Measurements from ENCODE around the gene DDX51.

The DDX51 gene

GRCh38 chr12:132182711-132183365, 38.7 kb upstream of the DDX51 start:
- H3K36me3 ChIP-seq (ENCODE audit: insufficient read depth, low read length), result no peaks in the 10 kb centered on the region
- H3K9ac ChIP-seq (ENCODE audit: low read depth, low read length), result no peak overlapping the region
- no peaks in the 10 kb centered on the region for H3K4me1 ChIP-seq (ENCODE audit: insufficient read depth, low read length)
- no peaks in the 10 kb centered on the region for H3K9me3 ChIP-seq (ENCODE audit: control insufficient read depth, insufficient read depth, low read length)

- no peaks in the 10 kb centered on the region for H3K4me1 ChIP-seq (ENCODE audit: insufficient read depth, low read length)
- H3K9ac ChIP-seq (ENCODE audit: low read depth, low read length), result no peak overlapping the region
- no peaks in the 10 kb centered on the region for H3K9me3 ChIP-seq (ENCODE audit: control insufficient read depth, insufficient read depth, low read length)
Measured at GRCh38 chr12:132182206-132182710, 38.1 kb upstream of the DDX51 start.

GRCh38 chr12:132181570-132182200, 37.6 kb upstream of the DDX51 start:
- H3K36me3 ChIP-seq (ENCODE audit: insufficient read depth, low read length), result no peaks in the 10 kb centered on the region
- H3K9me3 ChIP-seq (ENCODE audit: control insufficient read depth, insufficient read depth, low read length), result no peaks in the 10 kb centered on the region
- no peaks in the 10 kb centered on the region for H3K4me1 ChIP-seq (ENCODE audit: insufficient read depth, low read length)
- no peak overlapping the region for H3K9ac ChIP-seq (ENCODE audit: low read depth, low read length)

More at GRCh38 chr12:132182206-132182710, 38.1 kb upstream of the DDX51 start:
- H3K36me3 ChIP-seq (ENCODE audit: insufficient read depth, low read length), result no peaks in the 10 kb centered on the region

- Histone ChIP-seq H3K9ac (ENCODE audit: low read depth, low read length) (no peak overlapping the region), H3K36me3 (ENCODE audit: insufficient read depth, low read length) (no peaks in the 10 kb centered on the region), H3K9me3 (ENCODE audit: control insufficient read depth, insufficient read depth, low read length) (no peaks in the 10 kb centered on the region), H3K4me1 (ENCODE audit: insufficient read depth, low read length) (no peaks in the 10 kb centered on the region)
Measured at GRCh38 chr12:132180648-132181546, 36.8 kb upstream of the DDX51 start.

GRCh38 chr12:132179431-132180362, 35.6 kb upstream of the DDX51 start:
- Histone ChIP-seq H3K4me1 (ENCODE audit: insufficient read depth, low read length) (no peaks in the 10 kb centered on the region), H3K9ac (ENCODE audit: low read depth, low read length) (no peak overlapping the region), H3K9me3 (ENCODE audit: control insufficient read depth, insufficient read depth, low read length) (no peaks in the 10 kb centered on the region), H3K36me3 (ENCODE audit: insufficient read depth, low read length) (no peaks in the 10 kb centered on the region)

GRCh38 chr12:132178801-132179401, 34.8 kb upstream of the DDX51 start:
- no peaks in the 10 kb centered on the region for H3K4me1 ChIP-seq (ENCODE audit: insufficient read depth, low read length)
- no peaks in the 10 kb centered on the region for H3K36me3 ChIP-seq (ENCODE audit: insufficient read depth, low read length)
- no peak overlapping the region for H3K9ac ChIP-seq (ENCODE audit: low read depth, low read length)
- no peaks in the 10 kb centered on the region for H3K9me3 ChIP-seq (ENCODE audit: control insufficient read depth, insufficient read depth, low read length)

GRCh38 chr12:132178316-132178715, 34.2 kb upstream of the DDX51 start:
- H3K9me3 ChIP-seq (ENCODE audit: control insufficient read depth, insufficient read depth, low read length), result no peaks in the 10 kb centered on the region
- no peak overlapping the region for H3K9ac ChIP-seq (ENCODE audit: low read depth, low read length)
- H3K4me1 ChIP-seq (ENCODE audit: insufficient read depth, low read length), result no peaks in the 10 kb centered on the region
- H3K36me3 ChIP-seq (ENCODE audit: insufficient read depth, low read length), result no peaks in the 10 kb centered on the region

- Histone ChIP-seq H3K9ac (ENCODE audit: low read depth, low read length) (no peak overlapping the region), H3K36me3 (ENCODE audit: insufficient read depth, low read length) (no peaks in the 10 kb centered on the region), H3K9me3 (ENCODE audit: control insufficient read depth, insufficient read depth, low read length) (no peaks in the 10 kb centered on the region), H3K4me1 (ENCODE audit: insufficient read depth, low read length) (no peaks in the 10 kb centered on the region)
Measured at GRCh38 chr12:132176920-132177551, 32.9 kb upstream of the DDX51 start.

GRCh38 chr12:132176385-132176919, 32.3 kb upstream of the DDX51 start:
- Histone ChIP-seq H3K9ac (ENCODE audit: low read depth, low read length) (no peak overlapping the region), H3K36me3 (ENCODE audit: insufficient read depth, low read length) (no peaks in the 10 kb centered on the region), H3K4me1 (ENCODE audit: insufficient read depth, low read length) (no peaks in the 10 kb centered on the region), H3K9me3 (ENCODE audit: control insufficient read depth, insufficient read depth, low read length) (no peaks in the 10 kb centered on the region)

- H3K9ac ChIP-seq (ENCODE audit: low read depth, low read length), result no peak overlapping the region
- no peaks in the 10 kb centered on the region for H3K36me3 ChIP-seq (ENCODE audit: insufficient read depth, low read length)
- no peaks in the 10 kb centered on the region for H3K4me1 ChIP-seq (ENCODE audit: insufficient read depth, low read length)
- H3K9me3 ChIP-seq (ENCODE audit: control insufficient read depth, insufficient read depth, low read length), result no peaks in the 10 kb centered on the region
Measured at GRCh38 chr12:132175496-132176384, 31.6 kb upstream of the DDX51 start.

GRCh38 chr12:132174839-132175490, 30.8 kb upstream of the DDX51 start:
- Histone ChIP-seq H3K9ac (ENCODE audit: low read depth, low read length) (no peak overlapping the region), H3K4me1 (ENCODE audit: insufficient read depth, low read length) (no peaks in the 10 kb centered on the region; the same call in 1 of the 2 replicates), H3K9me3 (ENCODE audit: control insufficient read depth, insufficient read depth, low read length) (no peaks in the 10 kb centered on the region), H3K36me3 (ENCODE audit: insufficient read depth, low read length) (no peaks in the 10 kb centered on the region)
